Endothelial cell (in vitro differentiated cells): ENCODE results near the gene DHRSX. TPM values are rescaled to one million over a fixed set of nuclear protein-coding genes. Genes with fewer than 3 reads are reported as not detected.
"Not testable (repeated sequence)": the region's sequence is repeated elsewhere in the genome, so short reads cannot be mapped to it uniquely, and the experiment has no call there.

Source experiments
- DNase-seq: peaks from one replicate; pipeline ENCODE4 v3.0.0; 2021; ENCODE audit warnings: low spot score
- H3K27ac Mint-ChIP-seq: one replicate; pipeline ENCODE4 v1.8.0; 2021; ENCODE audit warnings: mixed read lengths, inconsistent platforms; ENCODE audit not compliant: unreplicated experiment
- H3K27me3 Mint-ChIP-seq: one replicate; pipeline ENCODE4 v1.8.0; 2021; ENCODE audit warnings: mild to moderate bottlenecking, moderate library complexity, mixed read lengths, inconsistent platforms; ENCODE audit not compliant: unreplicated experiment
- H3K36me3 Mint-ChIP-seq: one replicate; pipeline ENCODE4 v1.8.0; 2021; ENCODE audit warnings: mild to moderate bottlenecking, low read depth, mixed read lengths, inconsistent platforms; ENCODE audit not compliant: unreplicated experiment
- H3K4me1 Mint-ChIP-seq: one replicate; pipeline ENCODE4 v1.8.0; 2021; ENCODE audit warnings: mild to moderate bottlenecking, mixed read lengths, inconsistent platforms; ENCODE audit not compliant: unreplicated experiment
- H3K4me3 Mint-ChIP-seq: one replicate; pipeline ENCODE4 v1.8.0; 2021; ENCODE audit warnings: mild to moderate bottlenecking, mixed read lengths, inconsistent platforms; ENCODE audit not compliant: unreplicated experiment
- H3K9me3 Mint-ChIP-seq: one replicate; pipeline ENCODE4 v1.8.0; 2021; ENCODE audit warnings: mixed read lengths, inconsistent platforms; ENCODE audit not compliant: unreplicated experiment
- total RNA-seq: library from RNA; stranded (reverse); fragmentation: NEBNext Ultra II Directional; extraction: Animal tissue kit (Norgen Biotek cat#: 25700); gene quantifications from one replicate; pipeline ENCODE4 v1.2.1, GENCODE V29; 2021; ENCODE audit not compliant: unreplicated experiment
- TF ChIP-seq, protein P1 (sequence below): fragments of 200-600 bp; sonication (generic); IDR thresholded peaks from one replicate; pipeline ENCODE4 v1.5.0; 2021; ENCODE audit warnings: antibody characterized with exemption; ENCODE audit not compliant: unreplicated experiment

Gene DHRSX
- total RNA-seq, 1 donor from 2014 or later, result 22.2 TPM

DNA sequence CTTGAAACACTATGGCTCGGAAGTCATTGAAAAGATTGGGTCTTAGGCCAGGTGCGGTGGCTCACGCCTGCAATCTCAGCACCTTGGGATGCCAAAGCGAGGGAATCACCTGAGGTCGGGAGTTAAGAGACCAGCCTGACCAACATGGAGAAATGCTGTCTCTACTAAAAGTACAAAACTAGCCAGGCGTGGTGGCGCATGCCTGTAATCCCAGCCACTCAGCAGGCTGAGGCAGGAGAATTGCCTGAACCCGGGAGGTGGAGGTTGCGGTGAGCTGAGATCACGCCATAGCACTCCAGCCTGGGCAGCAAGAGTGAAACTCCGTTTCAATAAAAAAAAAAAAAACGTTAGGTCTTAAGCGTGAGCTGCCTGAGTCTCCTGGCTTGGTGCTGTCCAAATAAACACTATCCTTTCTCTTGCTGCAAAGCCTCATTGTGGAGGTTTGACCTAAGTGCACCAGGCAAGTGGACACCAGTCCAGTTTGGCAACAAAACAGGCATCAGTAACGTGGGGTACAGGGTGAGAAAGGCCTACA is 185.9 kb downstream of the DHRSX start:
- no peaks in the 10 kb centered on the region for H3K4me1 Mint-ChIP-seq
- H3K9me3 Mint-ChIP-seq, result peaks cover 33% of the 10 kb centered on the region
- peaks cover 17% of the 10 kb centered on the region for H3K36me3 Mint-ChIP-seq
- H3K27ac Mint-ChIP-seq, result no peak overlapping the region
- H3K4me3 Mint-ChIP-seq, result no peak overlapping the region
- TF ChIP-seq, protein P1, sequence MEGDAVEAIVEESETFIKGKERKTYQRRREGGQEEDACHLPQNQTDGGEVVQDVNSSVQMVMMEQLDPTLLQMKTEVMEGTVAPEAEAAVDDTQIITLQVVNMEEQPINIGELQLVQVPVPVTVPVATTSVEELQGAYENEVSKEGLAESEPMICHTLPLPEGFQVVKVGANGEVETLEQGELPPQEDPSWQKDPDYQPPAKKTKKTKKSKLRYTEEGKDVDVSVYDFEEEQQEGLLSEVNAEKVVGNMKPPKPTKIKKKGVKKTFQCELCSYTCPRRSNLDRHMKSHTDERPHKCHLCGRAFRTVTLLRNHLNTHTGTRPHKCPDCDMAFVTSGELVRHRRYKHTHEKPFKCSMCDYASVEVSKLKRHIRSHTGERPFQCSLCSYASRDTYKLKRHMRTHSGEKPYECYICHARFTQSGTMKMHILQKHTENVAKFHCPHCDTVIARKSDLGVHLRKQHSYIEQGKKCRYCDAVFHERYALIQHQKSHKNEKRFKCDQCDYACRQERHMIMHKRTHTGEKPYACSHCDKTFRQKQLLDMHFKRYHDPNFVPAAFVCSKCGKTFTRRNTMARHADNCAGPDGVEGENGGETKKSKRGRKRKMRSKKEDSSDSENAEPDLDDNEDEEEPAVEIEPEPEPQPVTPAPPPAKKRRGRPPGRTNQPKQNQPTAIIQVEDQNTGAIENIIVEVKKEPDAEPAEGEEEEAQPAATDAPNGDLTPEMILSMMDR, result no peak
- DNase-seq, result no peak
- peaks cover 12% of the 10 kb centered on the region for H3K27me3 Mint-ChIP-seq

DNA sequence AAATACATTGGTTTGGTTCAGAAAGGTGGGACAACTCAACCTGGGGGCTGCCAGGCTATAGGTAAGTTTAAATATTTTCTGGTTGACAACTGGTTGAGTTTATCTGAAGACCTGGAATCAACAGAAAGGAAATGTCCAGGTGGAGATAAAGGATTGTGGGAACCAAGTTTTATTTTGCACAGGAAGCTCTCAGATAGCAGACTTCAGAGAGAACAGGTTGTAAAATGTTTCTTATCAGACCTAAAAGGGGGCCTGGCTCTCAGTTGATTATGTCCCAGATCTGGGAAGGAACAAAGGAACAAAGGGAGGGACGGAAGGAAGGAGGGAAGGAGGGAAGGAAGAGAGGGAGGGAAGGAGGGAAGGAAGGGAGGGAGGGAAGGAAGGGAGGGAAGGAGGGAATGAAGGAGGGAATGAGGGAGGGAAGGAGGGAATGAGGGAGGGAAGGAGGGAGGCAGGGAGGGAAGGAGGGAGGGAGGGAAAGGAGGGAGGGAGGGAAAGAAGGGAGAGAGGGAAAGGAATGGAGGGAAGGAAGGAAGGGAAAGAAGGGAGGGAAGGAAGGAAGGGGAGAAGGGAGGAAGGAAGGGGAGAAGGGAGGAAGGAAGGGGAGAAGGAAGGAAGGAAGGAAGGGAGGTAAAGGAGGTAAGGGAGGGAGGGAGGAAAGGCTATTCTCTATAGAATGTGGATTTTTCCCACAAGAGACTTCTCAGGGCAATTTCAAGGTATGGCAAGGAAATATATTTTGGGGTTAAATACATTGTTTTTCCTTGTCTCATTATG is 186.7 kb downstream of the DHRSX start:
- no peak overlapping the region for H3K27ac Mint-ChIP-seq
- DNase-seq, result no peak
- peaks cover 12% of the 10 kb centered on the region for H3K27me3 Mint-ChIP-seq
- no peaks in the 10 kb centered on the region for H3K4me1 Mint-ChIP-seq
- H3K9me3 Mint-ChIP-seq, result peaks cover 33% of the 10 kb centered on the region
- H3K36me3 Mint-ChIP-seq, result peaks cover 17% of the 10 kb centered on the region
- TF ChIP-seq, protein P1, result no peak
- no peak overlapping the region for H3K4me3 Mint-ChIP-seq

DNA sequence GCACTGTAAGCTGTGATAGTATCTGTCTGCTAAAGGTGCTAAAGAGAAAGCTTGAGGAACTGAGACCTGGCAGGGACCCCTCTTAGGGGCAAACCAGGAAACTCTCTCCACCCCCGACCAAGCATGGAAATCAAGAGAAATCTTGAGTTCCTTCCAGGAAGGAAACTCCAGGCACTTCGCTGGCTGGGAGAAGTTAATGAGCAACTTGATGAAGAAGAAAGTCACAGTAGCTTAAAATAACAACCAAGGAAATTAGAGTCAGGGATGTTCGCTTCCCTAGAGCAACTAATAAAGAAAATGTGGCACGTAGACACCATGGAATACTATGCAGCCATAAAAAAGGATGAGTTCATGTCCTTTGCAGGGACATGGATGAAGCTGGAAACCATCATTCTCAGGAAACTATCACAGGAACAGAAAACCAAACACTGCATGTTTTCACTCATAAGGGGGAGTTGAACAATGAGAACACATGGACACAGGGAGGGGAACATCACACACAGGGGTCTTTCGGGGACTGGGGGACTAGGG is 188.7 kb downstream of the DHRSX start:
- Mint-ChIP-seq H3K36me3 (peaks cover 17% of the 10 kb centered on the region), H3K9me3 (peaks cover 27% of the 10 kb centered on the region), H3K27me3 (peaks cover 12% of the 10 kb centered on the region)
- H3K4me3 Mint-ChIP-seq, H3K4me1 Mint-ChIP-seq, DNase-seq, H3K27ac Mint-ChIP-seq: not testable (repeated sequence)

DNA sequence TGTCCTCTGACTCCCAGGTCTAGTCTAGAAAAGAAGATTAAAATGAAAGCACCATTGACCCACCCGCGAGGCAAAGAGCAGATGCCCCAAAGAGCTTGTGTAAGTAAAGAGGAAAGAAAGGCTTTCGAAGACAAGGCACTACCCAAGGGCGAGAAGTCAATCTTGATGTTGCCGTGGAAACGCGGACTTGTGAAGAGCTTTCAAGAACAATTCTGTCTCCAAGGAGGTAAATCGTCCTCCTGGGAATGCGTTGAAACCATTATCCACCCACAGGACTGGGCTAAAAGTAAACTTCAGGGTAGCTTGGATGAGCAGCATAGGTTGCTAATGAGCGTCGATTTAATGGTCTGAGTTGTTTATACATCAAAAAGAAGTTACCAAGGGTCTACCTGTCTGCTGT is 189.3 kb downstream of the DHRSX start:
- TF ChIP-seq, protein P1, result no peak
- H3K36me3 Mint-ChIP-seq, result peaks cover 19% of the 10 kb centered on the region
- H3K4me3 Mint-ChIP-seq, result no peak overlapping the region
- no peak overlapping the region for H3K27ac Mint-ChIP-seq
- DNase-seq, result no peak
- peaks cover 25% of the 10 kb centered on the region for H3K9me3 Mint-ChIP-seq
- H3K4me1 Mint-ChIP-seq, result no peaks in the 10 kb centered on the region
- H3K27me3 Mint-ChIP-seq, result peaks cover 15% of the 10 kb centered on the region

DNA sequence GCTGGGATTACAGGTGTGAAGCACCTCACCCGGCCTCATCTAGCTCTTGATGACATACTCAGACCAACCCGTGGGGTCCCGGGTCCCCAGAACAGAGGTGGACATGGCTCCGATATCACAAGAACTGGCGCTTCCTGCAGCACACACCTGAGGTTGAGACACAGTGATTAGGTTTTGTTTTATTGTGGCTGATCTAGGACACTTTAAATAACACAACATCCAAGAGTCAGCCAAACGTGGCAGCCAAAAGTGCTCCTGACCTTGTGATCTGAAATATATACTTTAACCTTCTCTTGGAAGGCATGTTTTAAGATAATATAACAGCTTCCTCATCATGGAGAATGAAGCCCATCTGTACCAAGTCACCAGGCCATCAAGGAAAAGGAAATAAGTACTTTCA is 198.9 kb downstream of the DHRSX start:
- peaks cover 2% of the 10 kb centered on the region for H3K27me3 Mint-ChIP-seq
- H3K4me3 Mint-ChIP-seq, result no peak overlapping the region
- H3K27ac Mint-ChIP-seq, result no peak overlapping the region
- no peaks in the 10 kb centered on the region for H3K4me1 Mint-ChIP-seq
- DNase-seq, result no peak
- no peaks in the 10 kb centered on the region for H3K9me3 Mint-ChIP-seq
- H3K36me3 Mint-ChIP-seq, result peaks cover 23% of the 10 kb centered on the region
- TF ChIP-seq, protein P1, result no peak
